Left hindlimb (tissue), 1 donor: Measurements from ENCODE around the gene PIP5K1C.

ENCODE experiments used
- DNase-seq: peaks from one replicate; pipeline ENCODE4 v3.0.0-alpha.2; 2018

The PIP5K1C gene

DNA sequence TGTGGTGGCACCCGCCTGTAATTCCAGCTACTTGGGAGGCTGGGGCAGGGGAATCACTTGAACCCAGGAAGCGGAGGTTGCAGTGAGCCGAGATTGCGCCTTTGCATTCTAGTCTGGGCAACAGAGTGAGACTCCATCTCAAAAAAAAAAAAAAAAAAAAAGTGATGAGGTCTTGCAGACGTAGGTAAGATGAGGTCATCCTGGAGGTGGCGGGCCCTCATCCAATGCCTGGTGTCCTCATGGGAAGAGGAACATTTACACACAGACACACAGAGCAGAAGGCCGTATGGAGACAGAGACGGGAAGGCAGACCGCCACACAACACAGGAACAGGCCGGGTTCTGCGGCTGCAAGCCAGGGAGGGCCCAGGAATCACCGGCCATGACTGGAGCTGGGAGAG is 78.0 kb downstream of the PIP5K1C start:
- no peak for DNase-seq

- DNase-seq = no peak
These were observed 78.6 kb downstream of the PIP5K1C start for GRCh38 chr19:3621689-3622088.

GRCh38 chr19:3620817-3621547 is 79.3 kb downstream of the PIP5K1C start:
- DNase-seq = no peak

- no peak for DNase-seq
These were observed 80.0 kb downstream of the PIP5K1C start for GRCh38 chr19:3620145-3620816.

DNA sequence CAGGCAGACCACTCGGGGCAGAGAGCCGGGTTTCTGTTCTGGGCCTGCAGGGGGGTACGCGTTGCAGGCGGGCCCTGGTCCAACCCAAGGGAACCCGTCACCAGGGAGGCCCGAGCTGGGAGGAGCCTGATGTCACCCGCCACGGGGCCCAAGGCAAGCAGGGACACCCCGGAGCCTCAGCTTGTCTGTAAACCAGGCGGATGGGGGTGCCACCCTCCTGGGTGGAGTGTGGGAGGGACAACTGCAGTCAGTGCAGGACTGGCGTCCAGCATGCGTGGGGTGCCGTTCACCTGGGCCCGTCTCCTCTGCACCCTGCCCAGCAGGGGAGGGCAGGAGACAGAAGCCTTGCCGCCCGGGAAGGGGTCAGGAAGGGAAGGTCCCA is 80.6 kb downstream of the PIP5K1C start:
- no peak for DNase-seq

DNA sequence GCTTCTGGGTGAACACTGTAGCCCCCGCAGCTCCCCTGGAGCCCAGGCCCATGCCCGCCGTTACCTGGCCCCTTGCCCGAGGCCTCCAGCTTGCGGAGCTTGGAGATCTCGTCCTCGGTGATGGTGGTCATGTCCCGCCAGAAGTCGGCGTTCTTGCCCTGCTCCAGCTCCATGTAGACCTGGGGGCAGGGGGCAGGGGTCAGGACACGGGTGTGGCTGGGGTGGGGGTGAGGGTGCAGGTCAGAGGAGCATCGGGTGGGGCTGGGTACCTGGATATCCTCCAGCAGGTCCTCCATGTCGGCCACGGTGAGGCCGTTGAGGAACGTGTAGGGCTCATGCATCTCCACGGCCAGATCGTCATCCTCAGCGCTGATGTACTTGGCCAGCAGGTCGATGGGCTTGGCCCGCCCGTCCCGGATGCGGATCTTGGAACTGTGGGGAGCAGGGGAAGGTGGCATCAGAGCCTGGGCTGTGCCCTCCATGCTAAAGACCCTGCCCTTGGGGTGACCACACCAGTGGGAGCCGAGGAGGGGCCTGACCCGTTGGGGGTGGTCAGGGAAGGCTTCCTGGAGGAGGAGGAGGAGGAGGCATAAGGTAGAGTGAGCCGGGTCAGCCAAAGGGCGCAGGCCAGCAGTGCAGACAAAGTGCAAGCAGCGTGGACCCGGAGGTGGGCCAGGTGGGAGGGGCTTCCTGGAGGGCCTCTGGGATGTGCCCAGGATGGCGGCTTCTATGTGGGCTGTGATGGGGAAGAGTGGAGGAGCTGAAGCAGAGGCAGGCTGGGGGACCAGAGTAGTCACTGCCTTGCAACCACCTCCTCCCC is 81.2 kb downstream of the PIP5K1C start:
- DNase-seq = no peak

DNA sequence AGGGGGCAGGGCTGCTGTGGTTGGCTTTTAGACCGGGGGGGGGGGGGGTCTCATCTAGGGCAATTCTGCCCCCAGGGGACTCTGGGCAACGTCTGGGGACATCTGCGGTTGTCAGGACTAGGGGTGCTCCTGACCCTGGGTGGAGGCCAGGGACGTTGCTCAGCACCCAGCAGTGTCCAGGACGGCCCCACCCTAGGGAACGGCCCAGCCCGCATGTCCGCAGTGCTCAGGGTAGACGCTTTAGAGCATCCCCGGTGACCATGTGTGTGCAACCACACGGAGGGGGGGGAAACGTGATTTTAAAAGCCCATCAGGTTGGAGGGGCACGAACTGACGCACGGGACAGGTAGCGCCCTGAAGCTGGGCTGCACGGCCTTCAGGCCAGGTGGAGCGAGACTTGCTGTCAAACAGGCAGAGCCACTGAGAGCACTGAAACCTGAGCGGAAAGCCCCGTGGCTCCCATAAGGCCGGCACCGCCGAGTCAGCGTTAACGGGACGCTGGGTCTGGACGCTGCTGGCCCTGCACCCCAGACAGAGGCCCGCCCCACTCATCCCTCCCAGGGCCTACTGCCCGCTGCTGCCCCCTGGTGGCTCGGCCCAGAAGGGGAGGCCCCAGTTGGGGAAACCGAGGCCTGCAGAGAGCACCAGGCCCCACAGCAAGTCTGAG is 82.0 kb downstream of the PIP5K1C start:
- DNase-seq = peak; percentile 68

DNA sequence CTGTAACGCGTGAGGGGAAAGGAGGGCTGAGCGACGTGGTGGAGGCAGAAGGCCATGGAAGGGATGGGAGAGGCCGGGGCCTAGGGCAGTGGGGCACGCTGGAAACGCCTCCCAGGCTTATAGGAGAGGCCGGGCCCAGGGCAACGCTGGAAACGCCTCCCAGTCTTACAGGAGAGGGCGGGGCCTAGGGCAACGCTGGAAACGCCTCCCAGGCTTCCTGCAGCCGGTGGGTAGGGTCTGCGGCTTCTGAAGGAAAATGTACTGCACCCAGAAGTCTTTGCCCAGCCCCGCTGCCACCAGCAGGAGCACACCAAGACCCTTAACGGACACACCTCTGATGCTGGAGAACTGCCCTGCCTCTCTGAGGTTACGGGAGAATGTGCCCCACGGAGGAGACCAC is 82.8 kb downstream of the PIP5K1C start:
- DNase-seq = no peak

GRCh38 chr19:3615524-3616135 is 84.6 kb downstream of the PIP5K1C start:
- DNase-seq = no peak

DNA sequence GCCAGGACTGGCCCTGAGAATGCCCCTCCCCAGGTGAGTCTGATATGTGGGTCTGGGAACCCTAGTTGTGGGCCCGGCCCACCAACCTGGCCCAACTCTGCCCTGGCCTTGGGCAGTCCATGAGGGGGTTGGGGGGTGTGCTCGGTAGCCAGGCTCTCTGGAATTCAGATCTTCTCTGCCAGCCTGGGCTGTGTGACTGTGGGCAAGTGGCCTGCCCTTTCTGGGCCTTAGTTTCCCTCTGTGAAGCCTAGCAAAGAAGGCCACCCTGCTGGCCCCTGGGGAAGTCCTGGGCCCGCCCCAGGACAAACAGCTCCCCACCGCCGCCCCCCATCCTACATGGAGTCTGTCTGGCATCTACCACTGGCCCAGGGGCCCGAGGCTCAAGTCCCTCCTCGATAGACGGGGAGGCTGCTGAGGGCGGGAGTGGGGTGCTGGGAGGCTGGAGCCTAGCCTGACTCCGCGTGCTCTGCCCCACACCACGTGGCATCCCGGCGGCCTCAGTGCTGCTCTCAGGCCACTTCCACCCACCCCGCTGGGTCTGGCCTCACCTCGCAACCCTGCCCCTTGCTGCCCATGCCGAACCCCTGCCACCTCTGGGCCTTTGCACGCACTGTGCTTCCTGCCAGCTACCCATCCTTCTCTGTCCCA is 85.3 kb downstream of the PIP5K1C start:
- no peak for DNase-seq

DNA sequence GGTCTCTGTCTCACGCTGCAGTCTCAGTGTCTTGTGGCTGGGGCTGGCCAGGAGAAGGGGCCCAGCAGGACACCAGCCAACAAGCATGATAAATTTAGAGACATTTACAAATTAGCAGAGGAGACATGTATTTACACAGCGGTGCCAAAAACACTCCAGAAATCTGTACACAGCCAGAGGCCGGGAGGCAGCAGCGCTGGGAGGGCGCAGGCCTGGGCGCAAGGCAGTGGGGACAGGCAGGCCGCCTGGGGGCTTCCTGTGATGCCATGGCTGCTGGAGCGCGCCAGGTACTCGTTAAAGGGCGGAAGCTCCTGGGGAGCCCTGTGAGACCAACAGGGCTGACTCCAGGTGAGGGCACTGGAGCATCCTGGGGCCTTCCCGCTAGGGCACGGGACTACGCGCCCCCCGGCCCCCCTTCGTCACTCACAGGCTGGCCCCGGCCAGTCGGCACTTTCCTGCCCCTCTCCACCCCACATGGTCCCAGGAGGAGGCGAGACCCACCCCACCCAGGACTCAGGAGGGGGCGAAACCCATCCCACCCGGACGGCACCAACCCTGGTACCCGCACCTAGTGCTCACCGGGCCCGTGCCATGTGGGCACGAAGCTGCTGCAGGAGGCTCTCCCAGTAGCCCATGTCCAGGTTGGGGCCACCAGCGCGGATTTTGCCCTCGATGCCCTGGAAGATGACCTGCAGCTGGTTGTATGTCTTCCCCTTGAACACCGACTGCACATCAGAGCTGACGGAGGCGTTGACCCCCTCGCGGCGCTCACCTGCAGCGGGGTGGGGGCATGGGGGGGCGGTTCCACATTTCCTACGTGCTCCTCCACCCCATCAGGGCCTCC is 86.2 kb downstream of the PIP5K1C start:
- no peak for DNase-seq

DNA sequence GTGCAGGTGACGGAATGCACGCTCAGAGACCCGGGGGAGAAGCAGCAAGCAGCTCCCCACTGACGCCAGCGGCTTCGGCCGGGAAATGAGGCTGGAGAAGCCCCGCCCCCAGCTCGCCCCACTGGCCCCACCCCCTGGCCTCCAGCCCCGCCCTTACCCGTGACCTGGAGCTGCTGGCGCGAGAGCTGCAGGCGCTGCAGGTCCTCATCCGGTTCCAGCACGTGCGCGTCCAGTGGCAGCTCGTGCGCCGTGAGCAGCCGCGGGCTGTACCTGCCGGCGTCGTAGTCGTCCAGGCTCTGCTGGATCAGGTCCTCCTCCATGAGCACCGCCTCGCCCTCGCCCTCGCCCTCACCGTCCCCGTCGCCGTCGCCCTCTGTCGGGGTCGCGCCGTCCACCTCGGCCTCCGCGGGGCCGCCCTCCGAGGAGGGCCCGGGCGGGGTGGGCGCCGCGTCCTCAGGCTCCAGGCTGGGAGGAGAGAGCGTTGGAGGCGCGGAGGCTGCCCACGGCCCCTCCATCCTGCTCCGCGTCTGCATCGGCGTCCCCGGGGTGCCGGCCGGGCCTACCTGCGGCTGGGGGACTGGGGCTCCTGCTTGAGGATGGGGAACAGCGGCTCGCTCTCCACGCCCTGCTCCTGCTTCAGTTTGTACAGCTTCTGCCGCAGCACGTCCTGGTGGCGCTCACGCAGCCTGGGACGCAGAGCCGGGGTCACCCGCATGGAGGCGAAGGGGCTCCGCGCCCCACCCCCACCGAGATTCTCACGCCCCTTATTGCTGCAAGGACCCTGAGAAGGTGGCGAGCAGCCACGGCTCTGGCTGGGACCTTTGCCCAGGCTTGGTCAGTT is 87.1 kb downstream of the PIP5K1C start:
- no peak for DNase-seq

- DNase-seq = no peak
These were observed 87.9 kb downstream of the PIP5K1C start for GRCh38 chr19:3612330-3612729.

DNA sequence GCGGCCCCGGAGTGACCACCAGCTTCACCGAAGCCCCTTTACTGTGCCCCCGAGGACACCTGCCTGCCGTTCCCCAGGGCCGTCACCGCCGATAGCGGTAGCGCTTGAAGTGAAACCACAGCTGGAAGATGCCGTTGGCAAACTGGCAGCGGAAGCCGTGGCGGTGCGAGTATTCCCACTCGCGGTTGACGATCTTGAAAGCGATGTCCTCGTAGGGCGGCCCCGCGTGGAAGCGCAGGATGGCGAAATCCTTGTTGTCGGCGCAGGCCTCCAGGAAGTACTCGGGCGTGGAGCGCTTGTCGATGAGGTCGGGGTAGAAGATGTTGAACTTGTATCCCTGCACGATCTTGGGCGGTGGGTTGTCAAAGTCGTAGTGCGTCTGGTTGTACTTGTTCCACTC is 88.4 kb downstream of the PIP5K1C start:
- no peak for DNase-seq

GRCh38 chr19:3610745-3611717 is 89.2 kb downstream of the PIP5K1C start:
- DNase-seq = no peak

DNA sequence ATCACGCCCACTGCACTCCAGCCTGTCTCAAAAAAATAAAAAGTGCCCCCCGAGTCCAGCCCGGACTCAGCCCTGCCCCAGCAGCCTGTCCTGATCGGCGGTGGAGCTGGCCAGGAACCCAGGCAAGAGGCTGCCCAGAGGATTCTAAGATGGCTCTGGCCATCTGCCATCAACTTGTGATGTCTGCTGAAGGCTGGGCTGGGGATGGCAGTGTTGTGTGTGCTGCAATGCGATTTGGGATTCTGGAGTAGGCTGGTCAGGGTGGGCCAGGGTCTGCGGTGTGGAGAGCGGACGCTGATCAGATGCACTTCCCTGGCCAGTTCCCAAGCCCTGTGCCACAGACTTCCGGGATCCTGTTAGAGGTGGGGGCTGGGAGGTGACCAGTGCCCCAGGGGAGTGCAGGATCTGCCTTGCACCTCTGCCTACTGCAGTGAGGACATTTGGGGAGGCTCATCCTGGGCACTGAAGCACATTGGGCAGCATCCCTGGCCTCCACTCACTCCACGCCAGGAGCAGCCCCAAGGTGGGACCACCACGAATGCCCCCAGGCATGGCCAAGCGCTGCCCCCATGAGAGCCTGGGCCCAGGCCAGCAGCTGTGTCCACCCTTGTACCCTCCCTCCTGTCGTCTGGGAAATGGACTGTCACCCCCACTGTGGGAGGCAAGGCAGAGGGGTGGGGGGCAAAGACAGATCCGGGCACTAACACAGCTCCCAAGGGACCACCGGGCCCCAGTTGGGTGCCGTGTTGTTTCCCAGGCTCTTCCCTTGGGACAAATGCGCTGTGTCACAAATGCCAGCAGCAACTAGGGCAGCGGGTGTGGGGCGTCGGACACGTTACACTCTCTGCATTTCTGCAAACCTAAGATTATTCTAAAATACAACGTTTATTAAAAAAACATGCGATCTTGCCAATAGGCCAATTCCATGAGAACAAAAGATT is 90.2 kb downstream of the PIP5K1C start:
- no peak for DNase-seq

DNA sequence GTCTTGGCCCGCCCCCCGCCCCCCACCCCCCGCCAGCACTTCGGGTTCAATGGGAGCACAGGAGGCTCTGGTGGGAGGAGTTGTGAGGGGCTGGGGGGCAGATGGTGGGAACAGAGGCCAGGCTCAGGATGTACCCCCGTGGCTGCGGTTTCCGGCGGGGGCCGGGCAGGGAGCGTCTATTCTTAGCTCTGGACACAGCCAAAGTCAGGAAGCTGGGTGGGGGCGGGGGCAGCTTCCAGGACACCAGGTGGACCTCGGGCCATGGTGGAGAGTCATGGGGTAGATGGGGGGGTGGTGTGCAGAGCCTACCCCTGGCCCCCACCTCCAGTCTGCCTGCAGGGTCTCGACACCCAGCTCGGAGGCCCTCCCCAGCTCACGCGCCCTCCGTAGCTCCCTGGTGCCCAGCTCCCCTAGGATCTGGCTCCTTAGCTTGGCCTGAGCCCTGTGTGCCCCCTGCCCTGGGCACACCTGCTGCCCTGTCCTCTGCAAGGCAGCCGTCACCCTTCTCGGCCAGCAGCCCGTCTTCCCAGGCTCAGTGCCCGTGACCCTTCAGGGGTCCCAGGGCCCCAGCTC is 91.4 kb downstream of the PIP5K1C start:
- DNase-seq = no peak
